Activated naive CD8-positive, alpha-beta T cell treated with anti-CD3 and anti-CD28 coated beads, Interleukin-2, amount 50 U/mL, for 16 hours (primary cell): Measurements from ENCODE around the gene ANGPTL5.
"Not testable (repeated sequence)": the region's sequence is repeated elsewhere in the genome, so short reads cannot be mapped to it uniquely, and the experiment has no call there.

Experiments used
- DNase-seq: peaks from one replicate; pipeline ENCODE4 v3.0.0-alpha.2; 2020; ENCODE audit warnings: low read depth, low spot score

ANGPTL5 gene

DNA sequence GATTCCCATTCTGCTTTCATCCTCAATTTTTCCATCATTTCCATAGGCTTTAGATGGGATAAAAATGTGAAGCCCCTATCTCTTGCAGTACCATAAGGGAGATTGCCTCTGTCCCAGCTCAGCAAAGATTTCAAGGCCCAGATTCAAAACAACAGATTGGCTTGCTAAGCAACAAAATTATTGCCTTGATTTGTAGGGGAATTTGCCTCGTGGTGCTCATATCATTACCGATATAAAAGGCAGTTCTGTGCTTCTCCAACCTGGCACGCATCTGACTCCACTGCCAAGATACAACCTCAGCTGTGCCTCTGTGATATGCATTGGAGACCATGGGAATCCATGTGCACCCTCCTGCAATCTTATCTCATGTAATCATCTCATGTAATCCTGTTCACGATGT is 26.6 kb downstream of the ANGPTL5 start:
- DNase-seq: no peak

DNA sequence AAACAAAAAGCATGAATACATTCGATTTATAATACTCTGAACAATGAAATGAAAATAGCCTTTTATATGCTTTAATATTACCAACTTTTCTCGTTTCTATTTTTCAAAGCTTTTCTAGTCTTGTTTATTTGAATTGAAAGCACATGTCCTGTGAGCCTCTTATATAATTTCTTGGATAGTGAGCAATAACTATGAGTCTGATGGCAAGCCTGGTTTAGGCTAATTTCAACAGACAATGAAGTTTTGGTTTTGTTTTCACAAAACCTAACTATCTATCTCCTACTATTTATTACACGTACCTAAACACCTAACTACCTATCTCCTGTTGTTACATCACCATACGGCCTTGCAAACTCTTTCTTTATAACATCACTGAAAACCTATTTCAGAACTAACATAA is 30.7 kb downstream of the ANGPTL5 start:
- DNase-seq: no peak

DNA sequence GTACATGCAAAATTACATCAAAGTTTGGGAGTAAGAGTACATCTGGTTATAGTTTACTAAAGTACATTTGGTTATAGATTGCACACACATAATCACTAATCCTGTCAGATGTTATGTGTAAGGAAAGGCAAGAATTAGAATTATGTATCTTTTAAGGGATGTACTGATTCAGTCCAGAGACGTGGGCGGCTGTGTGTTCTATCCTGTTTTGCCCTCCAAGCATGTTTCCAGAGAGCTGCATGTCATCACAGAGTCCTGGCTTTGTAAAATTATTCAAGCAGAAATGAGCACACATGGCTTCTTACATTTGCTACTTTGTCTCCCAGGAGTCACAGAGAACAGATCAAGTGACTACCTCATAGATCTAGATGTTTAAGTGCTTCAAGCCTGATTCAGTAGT is 34.7 kb downstream of the ANGPTL5 start:
- DNase-seq: no peak

DNA sequence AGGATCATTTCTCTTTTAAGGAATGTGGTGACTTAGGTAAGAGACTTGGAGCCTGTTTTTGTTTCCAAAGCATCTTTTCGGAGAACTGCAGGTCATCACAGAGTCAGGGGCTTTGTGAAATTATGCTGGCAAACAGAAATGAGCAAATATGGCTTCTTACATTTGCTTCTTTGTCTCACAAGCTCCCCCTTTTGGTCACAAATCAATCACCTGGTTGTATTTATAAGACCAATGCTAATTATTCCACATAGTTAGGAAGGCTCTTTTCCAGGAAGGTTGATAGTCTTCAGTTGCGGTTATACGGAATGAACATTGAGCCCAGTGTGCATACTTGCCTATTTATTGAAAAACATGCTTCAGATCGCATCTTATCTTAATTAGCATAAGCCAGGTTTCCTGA is 36.1 kb downstream of the ANGPTL5 start:
- no peak for DNase-seq

DNA sequence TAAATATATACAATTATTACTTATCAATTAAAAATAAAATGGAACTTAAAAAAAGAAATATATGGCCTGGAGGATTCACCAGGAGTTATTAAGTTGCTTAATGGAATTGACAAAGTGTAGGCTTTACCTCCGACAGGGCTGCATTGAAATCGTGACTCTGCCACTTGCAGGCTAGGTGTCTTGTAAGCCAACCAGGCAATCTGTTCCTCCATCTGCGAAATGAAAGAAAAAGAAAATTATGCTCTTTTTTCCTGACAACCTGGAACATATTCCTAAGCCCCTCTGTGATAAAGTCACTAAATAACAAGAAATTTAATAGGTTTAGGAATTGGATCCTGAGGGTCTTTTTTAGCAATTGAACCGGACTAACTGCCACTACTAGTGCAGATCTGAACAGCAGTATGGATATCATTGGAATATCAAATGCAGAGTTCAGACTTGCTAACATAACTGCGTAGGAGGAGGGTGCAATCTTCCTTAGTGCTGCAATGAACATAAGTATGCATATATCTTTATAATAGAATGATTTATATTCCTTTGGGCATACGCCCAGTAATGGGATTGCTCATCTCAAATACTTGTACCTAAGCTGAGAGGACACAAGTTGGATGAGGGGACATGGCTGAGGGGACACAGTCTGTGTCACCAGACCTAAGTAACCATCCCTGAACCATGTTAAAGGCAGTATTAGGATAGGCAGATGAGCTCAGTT is 44.0 kb downstream of the ANGPTL5 start:
- DNase-seq: no peak

DNA sequence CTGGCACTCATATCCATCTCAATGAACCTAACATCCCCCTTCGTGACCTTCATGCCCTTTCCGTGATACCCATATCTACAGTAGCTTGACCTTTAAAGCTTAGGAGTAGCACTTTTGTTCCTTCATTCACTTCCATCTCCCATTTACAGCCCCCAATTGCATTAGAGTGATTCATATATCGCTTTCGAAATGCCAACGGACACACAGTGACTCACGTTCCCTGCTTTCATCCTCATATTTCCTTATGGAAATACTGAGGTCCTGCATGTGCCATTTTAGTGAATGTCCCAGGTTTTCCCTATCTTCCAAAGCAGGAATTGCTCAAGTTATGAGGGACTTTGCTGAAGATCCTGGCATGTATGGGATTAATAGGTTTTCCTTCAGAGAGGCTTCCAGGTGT is 45.8 kb downstream of the ANGPTL5 start:
- no peak for DNase-seq

DNA sequence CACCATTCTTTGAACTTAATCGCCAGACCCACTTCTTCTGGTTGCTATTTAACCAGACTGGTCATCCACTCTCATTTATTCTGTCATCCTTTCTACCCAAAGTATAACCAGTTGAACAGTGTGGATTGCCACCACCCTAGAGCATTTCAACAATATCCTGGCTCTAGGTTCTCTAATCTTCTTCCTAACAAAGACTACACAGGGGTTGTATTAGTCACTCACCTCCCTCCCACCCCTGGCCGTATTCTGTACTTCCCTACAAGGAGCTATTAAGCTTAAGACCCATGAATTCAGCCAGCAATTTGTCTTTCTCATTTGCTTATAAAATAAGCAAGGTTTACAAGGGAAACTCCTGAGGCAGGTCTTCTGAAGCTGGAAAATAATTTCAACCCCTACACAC is 48.4 kb downstream of the ANGPTL5 start:
- no peak for DNase-seq

DNA sequence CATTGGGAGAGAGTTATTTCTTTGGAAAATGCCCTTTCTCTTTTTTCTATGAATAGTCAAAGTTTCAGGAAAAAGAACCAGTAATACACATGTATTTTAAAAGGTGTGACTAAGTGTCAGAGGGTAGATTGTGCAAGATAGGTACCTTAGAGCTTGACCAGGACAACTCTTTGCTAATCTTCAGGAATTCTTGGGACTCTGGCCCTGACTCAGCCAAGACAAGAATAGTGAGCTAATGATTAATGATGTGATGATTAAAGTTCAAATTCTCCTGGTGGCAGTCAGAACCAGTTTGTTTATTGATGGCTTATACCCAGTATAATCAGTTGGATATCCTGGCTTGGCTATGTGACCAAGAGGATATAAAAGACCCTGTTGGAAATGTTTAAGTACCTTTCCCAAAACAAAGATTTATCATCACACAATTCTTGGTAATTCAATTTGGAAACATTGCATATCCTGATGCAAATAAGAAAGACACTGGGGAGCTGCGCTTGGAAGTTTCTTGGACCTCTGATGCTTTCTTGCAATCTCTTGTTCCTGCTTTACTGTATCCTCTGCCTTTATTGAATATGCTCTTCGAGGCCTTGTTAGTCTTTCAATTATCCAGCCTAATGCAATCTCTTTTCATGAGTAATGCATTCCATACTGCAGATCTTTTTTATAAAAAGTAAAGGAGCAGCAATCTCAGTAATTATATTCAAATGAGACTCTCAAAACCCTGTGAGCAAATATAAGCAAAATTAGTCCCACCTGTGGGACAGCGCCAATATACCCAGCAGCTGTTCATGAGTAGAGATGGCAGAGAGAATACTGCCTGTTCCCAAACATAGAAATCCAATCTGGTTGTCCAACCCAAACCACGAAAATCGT is 49.5 kb downstream of the ANGPTL5 start:
- no peak for DNase-seq

DNA sequence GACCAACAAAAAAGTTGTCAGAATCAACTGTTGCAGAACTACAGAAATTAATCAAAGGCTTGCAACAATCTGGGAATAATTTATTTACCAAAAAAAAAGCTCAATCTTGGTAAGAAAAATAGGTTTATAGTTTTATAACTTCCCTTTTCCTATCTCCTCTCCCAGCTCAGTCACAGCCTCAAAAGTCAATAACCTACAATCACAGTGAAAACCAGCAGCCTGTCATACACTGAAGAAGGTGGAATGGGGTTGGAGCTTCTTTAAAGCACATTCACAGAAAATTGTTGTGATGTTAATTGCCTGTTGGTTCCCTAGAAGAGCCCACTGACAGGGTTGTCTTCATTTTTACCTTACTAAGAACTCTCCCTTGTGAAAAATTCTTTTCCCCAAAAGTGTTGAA is 52.2 kb downstream of the ANGPTL5 start:
- DNase-seq: no peak

DNA sequence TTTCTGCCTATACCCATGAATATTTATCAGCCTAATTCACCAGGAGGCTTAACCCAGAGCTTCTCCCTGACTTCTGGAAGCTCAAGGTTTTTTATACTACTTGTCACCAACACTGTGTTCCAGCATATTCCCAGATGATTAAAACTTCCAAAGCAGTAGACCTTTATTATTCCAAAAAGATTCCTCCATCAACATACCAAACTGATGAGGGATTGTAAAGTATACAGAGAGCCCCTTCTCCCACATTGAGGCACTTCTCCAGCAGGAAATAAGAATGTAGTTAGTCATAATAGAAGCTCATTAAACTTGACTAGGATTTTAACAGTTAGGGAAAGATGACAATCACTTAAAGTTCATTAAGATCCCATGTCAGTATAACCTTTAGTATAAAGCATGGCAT is 53.0 kb downstream of the ANGPTL5 start:
- no peak for DNase-seq

DNA sequence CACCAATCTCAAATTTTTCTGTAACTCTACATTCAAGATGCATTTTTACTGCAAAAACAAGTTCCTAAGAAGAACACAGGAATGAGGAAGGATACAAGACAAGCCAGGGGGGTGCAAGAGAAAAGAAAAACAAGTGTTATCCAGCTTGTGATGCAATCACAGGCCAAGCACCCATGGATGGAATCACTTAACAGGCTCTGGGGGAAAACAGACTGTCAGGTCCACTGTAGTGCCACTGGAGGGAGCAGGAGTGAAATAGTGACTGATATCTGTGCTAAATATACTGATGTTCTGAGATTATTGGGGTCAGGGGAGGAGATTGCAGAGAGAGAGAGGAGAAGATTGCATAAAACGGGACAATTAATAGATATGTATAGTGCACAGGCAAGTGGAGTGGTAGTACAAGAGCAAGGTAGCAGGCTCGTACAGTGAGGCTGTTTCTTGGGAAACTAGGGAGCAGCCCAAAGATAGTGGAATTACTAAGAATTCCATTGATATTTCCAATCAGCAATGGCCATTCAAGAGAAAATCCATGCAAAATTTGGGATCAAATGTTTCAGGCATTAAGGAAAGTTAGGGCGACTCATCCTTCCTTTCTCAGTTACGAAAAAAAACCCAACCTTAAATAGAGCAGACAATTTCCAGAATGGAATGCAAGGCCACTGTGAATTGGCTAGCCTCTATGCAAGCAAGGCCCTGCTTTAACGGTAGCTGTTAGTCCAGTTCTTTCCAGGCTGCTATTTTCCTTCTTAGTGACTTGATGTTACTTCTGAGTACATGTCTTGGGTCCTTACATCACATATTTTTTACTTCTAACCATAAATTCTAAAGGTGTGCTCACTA is 53.7 kb downstream of the ANGPTL5 start:
- no peak for DNase-seq

DNA sequence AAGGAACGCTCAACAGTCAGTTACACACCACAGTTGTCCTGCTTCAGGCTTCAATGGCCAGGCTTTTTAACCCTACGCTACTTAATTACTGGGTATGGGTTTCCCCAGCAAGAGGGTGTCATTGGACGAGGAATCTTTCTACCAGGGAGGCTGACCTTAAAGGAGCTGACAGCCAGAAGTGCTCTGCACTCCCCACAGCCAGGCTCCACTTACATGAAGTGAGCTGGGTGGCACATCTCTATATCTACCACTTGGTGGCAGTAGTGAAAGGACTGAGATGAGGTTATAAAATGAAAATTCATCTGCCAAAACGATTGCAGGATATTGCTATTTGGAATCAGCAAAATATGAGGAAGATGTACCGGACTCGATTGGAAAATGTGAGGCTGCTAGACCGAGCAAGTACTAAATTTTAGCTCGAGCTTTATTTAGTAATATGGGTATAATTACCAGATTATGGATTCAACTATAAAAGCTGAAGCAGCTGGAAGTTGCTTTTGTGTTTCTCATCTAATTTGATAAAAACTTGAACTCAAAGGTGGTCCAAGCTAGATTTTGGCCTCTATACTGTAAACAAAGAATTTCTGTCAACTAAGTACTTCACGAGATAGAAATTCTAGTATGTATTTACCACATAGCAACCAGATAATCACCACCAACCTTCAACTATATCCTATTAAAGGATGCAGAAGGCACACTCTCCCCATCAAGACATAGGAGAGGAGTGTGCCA is 55.5 kb downstream of the ANGPTL5 start:
- DNase-seq: no peak

DNA sequence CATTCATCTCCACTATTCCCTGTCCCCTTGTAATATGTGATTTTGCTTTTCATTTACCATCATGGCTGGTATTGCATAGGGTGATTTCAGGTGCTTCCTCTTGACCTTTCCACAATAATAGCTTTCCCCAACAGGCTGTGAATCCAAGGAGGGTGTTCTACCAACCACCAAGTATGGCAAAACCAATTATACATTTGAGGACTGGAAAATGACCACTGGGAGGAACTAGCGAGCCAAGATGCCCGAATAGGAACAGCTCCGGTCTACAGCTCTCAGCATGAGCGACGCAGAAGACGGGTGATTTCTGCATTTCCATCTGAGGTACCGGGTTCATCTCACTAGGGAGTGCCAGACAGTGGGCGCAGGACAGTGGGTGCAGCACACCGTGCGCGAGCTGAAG is 64.1 kb downstream of the ANGPTL5 start:
- DNase-seq: not testable (repeated sequence)

DNA sequence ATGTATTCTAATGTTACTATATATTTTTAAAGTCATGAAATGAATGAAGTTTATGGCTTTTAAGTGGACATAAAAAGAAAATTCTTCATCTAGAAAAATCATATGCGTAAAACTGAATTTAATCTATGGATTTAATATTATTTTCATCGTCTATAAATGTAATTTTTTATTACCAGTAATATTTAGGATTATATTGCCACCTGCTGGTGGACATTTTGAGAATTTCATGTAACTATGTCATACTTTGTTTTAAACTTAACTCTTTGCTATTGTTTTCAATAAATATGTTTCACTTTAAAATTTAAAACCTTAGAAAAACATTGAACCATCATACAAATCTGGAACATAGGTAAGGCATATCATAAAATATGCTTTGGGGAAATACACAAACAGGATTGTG is 68.1 kb downstream of the ANGPTL5 start:
- DNase-seq: no peak

DNA sequence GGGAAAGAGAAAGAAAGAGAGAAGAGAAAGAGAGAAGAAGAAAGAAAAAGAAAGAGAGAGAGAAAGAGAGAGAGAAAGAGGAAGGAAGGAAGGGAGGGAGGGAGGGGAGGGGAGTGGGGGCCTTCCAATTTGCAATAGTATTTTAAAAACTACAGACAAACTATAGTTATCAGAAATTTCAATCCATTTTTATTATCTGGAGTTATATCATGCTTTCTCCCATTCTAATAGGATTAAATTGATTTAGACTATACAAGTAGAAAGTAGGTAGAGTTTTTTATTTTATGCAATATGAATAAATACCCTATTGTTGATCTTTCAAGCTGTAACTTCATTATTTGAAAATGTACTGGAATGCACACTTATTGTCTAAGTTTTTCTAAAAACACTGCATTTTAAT is 71.7 kb downstream of the ANGPTL5 start:
- no peak for DNase-seq

DNA sequence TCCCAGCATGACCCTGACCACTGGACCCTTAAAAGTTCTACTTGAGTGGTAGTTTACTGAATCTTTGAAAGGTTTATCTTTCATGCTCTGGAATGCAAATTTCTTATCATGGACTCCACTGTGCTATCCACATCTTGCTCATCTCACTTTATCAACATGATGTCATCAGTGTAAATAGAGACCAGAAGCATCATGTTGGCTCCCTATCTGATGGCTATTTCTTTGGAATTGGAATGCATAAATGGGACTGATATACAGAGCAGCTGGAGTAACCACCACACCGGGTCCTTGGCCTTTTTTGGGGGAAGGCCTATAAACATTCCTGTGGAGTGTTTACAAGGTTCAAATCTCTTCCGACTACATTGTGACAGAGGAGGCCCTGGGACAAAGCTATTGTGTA is 75.6 kb downstream of the ANGPTL5 start:
- DNase-seq: no peak
